K562 (cell line): ENCODE results near the gene HMX2. TPM values are rescaled to one million over a fixed set of nuclear protein-coding genes. Genes with fewer than 3 reads are reported as not detected.

Source experiments
- ATAC-seq: fragments of 200-7000 bp; cut with Tn5 transposase; 3 replicates; pipeline ENCODE4 v1.9.1; 2020; ENCODE audit warnings: moderate library complexity
- BruUV-seq: library from RNA; stranded (reverse); fragments of 400-500 nt; replicated peaks from 2 replicates; lab custom pipeline; 2021; lab: Mats Ljungman, UMichigan
- CTCF ChIA-PET: fragments of 300-600 bp; formaldehyde crosslinking; extraction: SDS; loops from one replicate; lab custom pipeline; 2021; ENCODE audit warnings: low intra/inter-chr PET ratio; lab: Yijun Ruan, JAX
- POLR2A ChIA-PET: fragments of 300-600, 350-650 bp; sonication (Branson Sonifier 250); formaldehyde crosslinking; extraction: SDS; loops from one replicate; lab custom pipeline; 2021; ENCODE audit warnings: antibody characterized with exemption, inconsistent platforms; lab: Yijun Ruan, JAX
- DNase-seq, 4 experiments: peaks; one replicate each; pipeline versions ENCODE4 v3.0.0 to v3.0.0-alpha.2; 2011 to 2018; ENCODE audit warnings: low spot score in 3 of 4, mixed read lengths in 3 of 4; ENCODE audit errors: extremely low read depth in 1 of 4
- FAIRE-seq: peaks from 2 replicates; lab custom pipeline; 2011; peaks lifted over from hg19 to GRCh38; lab: Jason Lieb, UNC
- H2AFZ ChIP-seq: 2 replicates; pipeline ENCODE4 v1.6.0; 2011; ENCODE audit warnings: low read depth, low read length, control low read depth, inconsistent platforms
- H3K27ac ChIP-seq: fragments of 200-600 bp; 3 replicates; pipeline ENCODE4 v1.8.0; 2011; ENCODE audit warnings: low read depth, mild to moderate bottlenecking, control low read depth, inconsistent platforms, low read length, moderate library complexity, mixed read lengths; ENCODE audit errors: extremely low read depth
- H3K27me3 ChIP-seq, 2 experiments: fragments of 300-600 bp in 1 of 2; 2 replicates in 1 of 2; 3 replicates in 1 of 2; pipeline versions ENCODE4 v1.6.0 to v1.8.0; 2011; ENCODE audit warnings: inconsistent platforms in 2 of 2, low read length in 2 of 2, mild to moderate bottlenecking in 1 of 2, mixed read lengths in 1 of 2, moderate library complexity in 1 of 2; ENCODE audit not compliant: control insufficient read depth in 2 of 2, insufficient read depth in 2 of 2
- H3K36me3 ChIP-seq: fragments of 300-600 bp; 3 replicates; pipeline ENCODE4 v1.8.0; 2011; ENCODE audit warnings: mild to moderate bottlenecking, low read length, inconsistent platforms; ENCODE audit not compliant: control insufficient read depth, insufficient read depth
- H3K4me1 ChIP-seq, 2 experiments: fragments of 200-600 bp in 1 of 2; replicated peaks in 1 of 2; 2 replicates in 1 of 2; 3 replicates in 1 of 2; pipeline versions ENCODE4 v1.5.1 to v1.8.0; 2011; ENCODE audit warnings: inconsistent platforms in 2 of 2, low read length in 2 of 2, mild to moderate bottlenecking in 1 of 2, mixed read lengths in 1 of 2, moderate library complexity in 1 of 2; ENCODE audit not compliant: control insufficient read depth in 2 of 2, insufficient read depth in 2 of 2
- H3K4me2 ChIP-seq: 2 replicates; pipeline ENCODE4 v1.6.1; 2011; ENCODE audit warnings: low read length, control low read depth, inconsistent platforms, mixed read lengths; ENCODE audit not compliant: insufficient read depth
- H3K4me3 ChIP-seq: fragments of 200-600 bp; sonication (generic), shearing (Covaris generic); 2 replicates; pipeline ENCODE4 v1.5.1; 2016; ENCODE audit warnings: control low read depth, inconsistent platforms
- H3K79me2 ChIP-seq: fragments of 200-600 bp; 3 replicates; pipeline ENCODE4 v1.8.0; 2011; ENCODE audit warnings: low read length, inconsistent platforms; ENCODE audit not compliant: control insufficient read depth, insufficient read depth
- H3K9ac ChIP-seq, 2 experiments: 2 replicates each; pipeline versions ENCODE4 v1.6.0 to v1.6.1; 2011; ENCODE audit warnings: low read depth in 2 of 2, low read length in 2 of 2, control low read depth in 1 of 2, inconsistent platforms in 1 of 2, mild to moderate bottlenecking in 1 of 2, mixed read lengths in 1 of 2; ENCODE audit not compliant: insufficient read depth in 1 of 2
- H3K9me1 ChIP-seq: one replicate; pipeline ENCODE4 v1.6.0; 2011; ENCODE audit warnings: inconsistent platforms, mild to moderate bottlenecking, low read length, moderate library complexity; ENCODE audit not compliant: control insufficient read depth, insufficient read depth
- H3K9me3 ChIP-seq: replicated peaks from 2 replicates; pipeline ENCODE4 v1.5.1; 2011; ENCODE audit warnings: low read depth, low read length, inconsistent platforms; ENCODE audit not compliant: control insufficient read depth, insufficient read depth
- H4K20me1 ChIP-seq: replicated peaks from 2 replicates; pipeline ENCODE4 v1.6.1; 2011; ENCODE audit warnings: low read length, inconsistent platforms, mixed read lengths; ENCODE audit not compliant: control insufficient read depth, insufficient read depth
- CBX1 ChIP-seq: sonication (generic); IDR thresholded peaks from 2 replicates; pipeline ENCODE4 v1.6.1; 2016; ENCODE audit warnings: antibody characterized with exemption, low read depth, mild to moderate bottlenecking
- HMG20A ChIP-seq: fragments of 450-650 bp; formaldehyde crosslinking; conservative IDR thresholded peaks from 2 replicates; pipeline ENCODE4 v1.4.0; 2020; ENCODE audit warnings: mild to moderate bottlenecking, mixed read lengths
- HNRNPK ChIP-seq: fragments of 200-400 bp; formaldehyde crosslinking; IDR thresholded peaks from one replicate; pipeline ENCODE4 v1.6.1; 2018; ENCODE audit warnings: mild to moderate bottlenecking, low read depth, low read length; ENCODE audit not compliant: poor library complexity, severe bottlenecking
- MYC ChIP-seq, 2 experiments: fragments of 250-450 bp in 1 of 2; sonication (Bioruptor Pico) in 1 of 2; IDR thresholded peaks; 2 replicates each; pipeline versions ENCODE4 v1.5.1 to v1.6.1; 2012 to 2021; ENCODE audit warnings: low read depth in 2 of 2, borderline replicate concordance in 1 of 2, improper control_type of control experiment in 1 of 2, low read length in 1 of 2, mild to moderate bottlenecking in 1 of 2, moderate library complexity in 1 of 2
- RAD21 ChIP-seq, 2 experiments: fragments of 250-450 bp in 1 of 2; fragments of 450-650 bp in 1 of 2; sonication (Bioruptor Pico) in 1 of 2; formaldehyde crosslinking in 1 of 2; IDR thresholded peaks in 1 of 2; conservative IDR thresholded peaks in 1 of 2; 2 replicates each; pipeline versions ENCODE4 v1.4.0 to v1.8.0; 2020 to 2022; ENCODE audit warnings: mild to moderate bottlenecking in 2 of 2, moderate library complexity in 1 of 2
- RUNX1 ChIP-seq: sonication (generic); IDR thresholded peaks from 2 replicates; pipeline ENCODE4 v1.6.1; 2016; ENCODE audit warnings: antibody characterized with exemption, low read depth
- SIN3A ChIP-seq, 2 experiments: fragments of 150-350 bp in 1 of 2; IDR thresholded peaks; 2 replicates each; pipeline ENCODE4 v1.6.1; 2011 to 2016; ENCODE audit warnings: borderline replicate concordance in 2 of 2, low read depth in 2 of 2, low read length in 2 of 2, mild to moderate bottlenecking in 2 of 2, moderate library complexity in 2 of 2; ENCODE audit not compliant: control insufficient read depth in 1 of 2
- ZBTB7A ChIP-seq: IDR thresholded peaks from 2 replicates; pipeline ENCODE4 v1.6.1; 2011; ENCODE audit warnings: low read depth, mild to moderate bottlenecking, low read length, moderate library complexity, borderline replicate concordance; ENCODE audit not compliant: control insufficient read depth
- ZFPM2 ChIP-seq: fragments of 250-450 bp; sonication (Bioruptor Pico); IDR thresholded peaks from 2 replicates; pipeline ENCODE4 v1.5.1; 2022; ENCODE audit warnings: mild to moderate bottlenecking
- ZNF24 ChIP-seq: fragments of 450-650 bp; IDR thresholded peaks from 2 replicates; pipeline ENCODE4 v1.6.1; 2016
- ZNF384 ChIP-seq: IDR thresholded peaks from 2 replicates; pipeline ENCODE4 v1.6.1; 2012; ENCODE audit warnings: low read depth, low read length, improper control_type of control experiment
- WGBS: fragments of 100-300 bp; shearing (Covaris generic); methylation state at CpG from one replicate; pipeline ENCODE4 v1.1.6; 2016; ENCODE audit warnings: low coverage, mixed read lengths; ENCODE audit not compliant: insufficient coverage; ENCODE audit errors: missing lambda C conversion rate; 5-methylcytosine and 5-hydroxymethylcytosine counted together
- in situ Hi-C: fragments of 300-500 bp; cut with MboI; formaldehyde crosslinking; loops from 4 replicates; pipeline ENCODE4 v1.15.0; 2018; ENCODE audit warnings: inconsistent platforms, mixed read lengths
- intact Hi-C: fragments of 100-400 bp; cut with micrococcal nuclease; formaldehyde crosslinking; loops from 2 replicates; pipeline ENCODE4 v1.14.2; 2022
- polyA plus RNA-seq, 8 experiments: library from polyadenylated mRNA; depleted of rRNA in 4 of 8; stranded (reverse) in 5 of 8; unstranded in 3 of 8; fragments of >200 nt; fragmentation: Nextera tagmentation in 2 of 8; fragmentation: Illumina TruSeq in 1 of 8; extraction: Ambion mirVana in 2 of 8; extraction: Trizol in 1 of 8; gene quantifications; 2 replicates each; pipeline versions ENCODE4 v1.2.1 to v1.2.3, GENCODE V29; 2011 to 2014; ENCODE audit warnings: inconsistent platforms in 1 of 8, missing spikeins in 1 of 8
- total RNA-seq, 7 experiments: library from RNA; depleted of rRNA in 6 of 7; stranded (reverse); fragments of >200 nt in 6 of 7; fragmentation: Illumina TruSeq in 2 of 7; extraction: Trizol in 2 of 7; gene quantifications; 2 replicates each; pipeline versions ENCODE4 v1.2.1 to v1.2.3, GENCODE V29; 2011 to 2021; ENCODE audit warnings: low replicate concordance in 1 of 7
- TF ChIP-seq, protein P1 (sequence below): sonication (generic); formaldehyde crosslinking; IDR thresholded peaks from 2 replicates; pipeline ENCODE4 v1.9.0; 2022; ENCODE audit warnings: mild to moderate bottlenecking, missing genetic modification reagents
- TF ChIP-seq, protein P2 (sequence below): fragments of 450-650 bp; IDR thresholded peaks from 2 replicates; pipeline ENCODE4 v1.6.1; 2016; ENCODE audit warnings: mild to moderate bottlenecking
- TF ChIP-seq, protein P3 (sequence below): fragments of 450-650 bp; IDR thresholded peaks from 2 replicates; pipeline ENCODE4 v1.7.0; 2016; ENCODE audit warnings: borderline replicate concordance

Gene HMX2
- total and polyA plus RNA-seq, 9 of the 15 experiments (the other 6 are each of a cell fraction or from before 2014, with no cell fraction given): 0.07 to 0.58 (median 0.09) TPM; not detected in 2

DNA sequence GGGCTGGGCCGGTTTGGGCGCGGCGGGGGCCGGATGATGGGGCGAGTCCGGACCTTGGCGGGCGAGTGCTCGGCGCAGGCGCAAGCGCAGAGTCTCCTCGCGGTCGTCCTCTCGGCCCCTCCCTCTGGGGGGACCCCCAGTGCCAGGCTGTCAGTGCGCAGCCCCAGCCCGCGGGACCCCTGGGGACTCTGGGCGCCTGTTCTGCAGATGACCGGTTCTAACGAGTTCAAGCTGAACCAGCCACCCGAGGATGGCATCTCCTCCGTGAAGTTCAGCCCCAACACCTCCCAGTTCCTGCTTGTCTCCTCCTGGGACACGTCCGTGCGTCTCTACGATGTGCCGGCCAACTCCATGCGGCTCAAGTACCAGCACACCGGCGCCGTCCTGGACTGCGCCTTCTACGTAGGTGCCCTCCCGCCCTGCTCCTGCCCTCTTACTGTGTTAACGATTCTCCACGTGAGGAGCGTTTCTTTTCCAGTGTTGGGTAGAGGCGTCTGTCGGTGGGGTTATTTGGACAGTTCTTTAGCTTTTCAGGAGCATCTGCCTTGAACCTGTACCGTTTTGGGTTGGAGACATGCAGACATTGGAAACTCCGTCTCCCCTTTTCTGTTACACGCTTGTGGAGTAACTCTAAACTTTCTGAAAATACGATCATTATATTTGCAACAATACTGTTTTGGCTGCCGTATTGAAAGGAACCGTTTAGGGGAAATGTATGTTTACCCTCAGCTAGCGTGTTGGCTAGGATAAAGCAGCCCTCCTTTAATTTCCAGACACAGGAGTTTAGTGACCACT lies 7.0 kb downstream of the HMX2 start (continued):
- TF ChIP-seq ZBTB7A: peak; percentile 84
- TF ChIP-seq SIN3A (IDR thresholded peaks at IDR 0.05; ENCODE audit: borderline replicate concordance in 2 of 2, control insufficient read depth in 1 of 2, low read depth in 2 of 2, low read length in 2 of 2): peak in 1 of 2 experiments; percentile 9; a peak in 1 of 4 replicates
- TF ChIP-seq MYC (IDR thresholded peaks at IDR 0.05; ENCODE audit: low read depth, low read length): 0 out of 2 replicates have a peak, but pooled peaks have one; percentile 9
- no peak for TF ChIP-seq MYC (CRISPR knock-in tag; IDR thresholded peaks at IDR 0.05; ENCODE audit: borderline replicate concordance, low read depth)
- peak; percentile 73 for TF ChIP-seq ZNF24

DNA sequence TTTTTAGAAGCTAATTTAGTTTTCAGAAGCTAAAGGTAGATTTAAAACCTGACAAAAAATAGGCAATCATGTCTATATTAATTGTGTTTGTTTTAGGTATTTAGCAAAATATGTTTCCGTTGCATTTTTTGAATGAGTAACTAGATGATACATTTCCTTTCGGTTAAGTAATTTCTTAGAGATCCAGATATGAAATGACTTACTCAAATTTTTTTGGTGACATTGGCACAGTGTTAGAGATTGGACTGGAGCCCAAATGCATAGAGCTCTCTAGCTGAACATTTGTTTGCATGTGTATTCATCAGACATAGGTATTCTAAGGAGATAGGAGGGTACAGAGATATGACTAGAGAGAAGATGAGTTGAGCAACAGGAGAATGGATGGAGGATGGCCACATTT lies 8.1 kb downstream of the HMX2 start:
- Histone ChIP-seq H3K9me3 (no peaks in the 10 kb centered on the region), H2AFZ (no peak overlapping the region), H3K79me2 (peaks cover 69% of the 10 kb centered on the region), H3K27ac (no peak overlapping the region; the same call in 2 of the 3 replicates), H3K4me3 (peak overlapping the region; percentile 90), H3K36me3 (peaks cover 64% of the 10 kb centered on the region), H3K4me2 (peak overlapping the region; percentile 93), H4K20me1 (peaks cover 10% of the 10 kb centered on the region), H3K4me1 (peaks cover 9 to 33% of the 10 kb centered on the region in 2 experiments; a peak in 4 of 5 replicates), H3K27me3 (no peaks in the 10 kb centered on the region), H3K9me1 (no peaks in the 10 kb centered on the region), H3K9ac (peak overlapping the region in 1 of 2 experiments; percentile 99; a peak in 2 of 4 replicates)
- intact Hi-C loops (no loop called here), in situ Hi-C loops (no loop called here)
- DNase-seq (no peak), ATAC-seq (no peak), FAIRE-seq (no peak)
- CTCF ChIA-PET: no interaction called here
- 20% methylated on average over 2 of the region's 2 CpGs for WGBS
- POLR2A ChIA-PET: interaction anchor here (0.9 to 1.2 kb wide), 3 partner anchors 9 to 12 kb away, joined by 3 to 9 read pairs (median 4); no protein-coding TSS in a partner anchor
- BruUV-seq: TSS peak; percentile 23
- TF ChIP-seq ZFPM2 (CRISPR knock-in tag) (no peak), RAD21 (CRISPR knock-in tag; conservative IDR thresholded peaks at IDR 0.05 in 1 of 2, IDR thresholded peaks at IDR 0.05 in 1 of 2) (no peak), RUNX1 (no peak), ZNF384 (no peak), HMG20A (CRISPR knock-in tag) (no peak), CBX1 (no peak), HNRNPK (no peak)
- TF ChIP-seq, protein P1, sequence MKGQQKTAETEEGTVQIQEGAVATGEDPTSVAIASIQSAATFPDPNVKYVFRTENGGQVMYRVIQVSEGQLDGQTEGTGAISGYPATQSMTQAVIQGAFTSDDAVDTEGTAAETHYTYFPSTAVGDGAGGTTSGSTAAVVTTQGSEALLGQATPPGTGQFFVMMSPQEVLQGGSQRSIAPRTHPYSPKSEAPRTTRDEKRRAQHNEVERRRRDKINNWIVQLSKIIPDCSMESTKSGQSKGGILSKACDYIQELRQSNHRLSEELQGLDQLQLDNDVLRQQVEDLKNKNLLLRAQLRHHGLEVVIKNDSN: no peak
- TF ChIP-seq, protein P2, sequence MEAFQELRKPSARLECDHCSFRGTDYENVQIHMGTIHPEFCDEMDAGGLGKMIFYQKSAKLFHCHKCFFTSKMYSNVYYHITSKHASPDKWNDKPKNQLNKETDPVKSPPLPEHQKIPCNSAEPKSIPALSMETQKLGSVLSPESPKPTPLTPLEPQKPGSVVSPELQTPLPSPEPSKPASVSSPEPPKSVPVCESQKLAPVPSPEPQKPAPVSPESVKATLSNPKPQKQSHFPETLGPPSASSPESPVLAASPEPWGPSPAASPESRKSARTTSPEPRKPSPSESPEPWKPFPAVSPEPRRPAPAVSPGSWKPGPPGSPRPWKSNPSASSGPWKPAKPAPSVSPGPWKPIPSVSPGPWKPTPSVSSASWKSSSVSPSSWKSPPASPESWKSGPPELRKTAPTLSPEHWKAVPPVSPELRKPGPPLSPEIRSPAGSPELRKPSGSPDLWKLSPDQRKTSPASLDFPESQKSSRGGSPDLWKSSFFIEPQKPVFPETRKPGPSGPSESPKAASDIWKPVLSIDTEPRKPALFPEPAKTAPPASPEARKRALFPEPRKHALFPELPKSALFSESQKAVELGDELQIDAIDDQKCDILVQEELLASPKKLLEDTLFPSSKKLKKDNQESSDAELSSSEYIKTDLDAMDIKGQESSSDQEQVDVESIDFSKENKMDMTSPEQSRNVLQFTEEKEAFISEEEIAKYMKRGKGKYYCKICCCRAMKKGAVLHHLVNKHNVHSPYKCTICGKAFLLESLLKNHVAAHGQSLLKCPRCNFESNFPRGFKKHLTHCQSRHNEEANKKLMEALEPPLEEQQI: no peak
- TF ChIP-seq, protein P3, sequence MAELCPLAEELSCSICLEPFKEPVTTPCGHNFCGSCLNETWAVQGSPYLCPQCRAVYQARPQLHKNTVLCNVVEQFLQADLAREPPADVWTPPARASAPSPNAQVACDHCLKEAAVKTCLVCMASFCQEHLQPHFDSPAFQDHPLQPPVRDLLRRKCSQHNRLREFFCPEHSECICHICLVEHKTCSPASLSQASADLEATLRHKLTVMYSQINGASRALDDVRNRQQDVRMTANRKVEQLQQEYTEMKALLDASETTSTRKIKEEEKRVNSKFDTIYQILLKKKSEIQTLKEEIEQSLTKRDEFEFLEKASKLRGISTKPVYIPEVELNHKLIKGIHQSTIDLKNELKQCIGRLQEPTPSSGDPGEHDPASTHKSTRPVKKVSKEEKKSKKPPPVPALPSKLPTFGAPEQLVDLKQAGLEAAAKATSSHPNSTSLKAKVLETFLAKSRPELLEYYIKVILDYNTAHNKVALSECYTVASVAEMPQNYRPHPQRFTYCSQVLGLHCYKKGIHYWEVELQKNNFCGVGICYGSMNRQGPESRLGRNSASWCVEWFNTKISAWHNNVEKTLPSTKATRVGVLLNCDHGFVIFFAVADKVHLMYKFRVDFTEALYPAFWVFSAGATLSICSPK: no peak
